Thoracic aorta (tissue), 2 donors: ENCODE measurements around the gene CYFIP1. TPM values are rescaled to one million over a fixed set of nuclear protein-coding genes. Genes with fewer than 3 reads are reported as not detected.

Source experiments
- ATAC-seq: fragments of 150-250 bp; one replicate; pipeline ENCODE4 v1.8.0; 2017; ENCODE audit warnings: low read depth; ENCODE audit not compliant: insufficient number of reproducible peaks, low FRiP score
- DNase-seq: peaks from one replicate; pipeline ENCODE4 v3.0.0-alpha.2; 2020; ENCODE audit warnings: low spot score
- H3K27ac ChIP-seq, 2 donors: fragments of 200-600 bp; sonication (generic); 1 replicate in 1 of 2; 2 replicates in 1 of 2; pipeline ENCODE4 v1.5.1; 2016; ENCODE audit warnings: mild to moderate bottlenecking in 2 of 2, moderate library complexity in 2 of 2
- H3K27me3 ChIP-seq: fragments of 200-600 bp; sonication (generic); replicated peaks from 2 replicates; pipeline ENCODE4 v1.6.0; 2016; ENCODE audit warnings: mild to moderate bottlenecking; ENCODE audit not compliant: insufficient read depth
- H3K36me3 ChIP-seq: fragments of 200-600 bp; sonication (generic); one replicate; pipeline ENCODE4 v1.5.1; 2016
- H3K4me1 ChIP-seq, 2 donors: fragments of 200-600 bp; sonication (generic); 1 replicate in 1 of 2; 2 replicates in 1 of 2; pipeline versions ENCODE4 v1.5.1 to v1.6.0; 2016; ENCODE audit warnings: low read depth in 2 of 2, mild to moderate bottlenecking in 1 of 2; ENCODE audit not compliant: control insufficient read depth in 1 of 2
- H3K4me3 ChIP-seq: fragments of 200-600 bp; sonication (generic); 2 replicates; pipeline ENCODE4 v1.5.1; 2016; ENCODE audit warnings: mild to moderate bottlenecking
- H3K9me3 ChIP-seq: fragments of 200-600 bp; sonication (generic); 2 replicates; pipeline ENCODE4 v1.5.1; 2016
- total RNA-seq, 2 donors: library from RNA; depleted of rRNA; stranded (reverse); fragments of >200 nt; gene quantifications; one replicate each; pipeline versions ENCODE4 v1.1.0 to v1.2.3, GENCODE V29; 2016
- TF ChIP-seq, protein P1 (sequence below): fragments of 200-600 bp; sonication (generic); IDR thresholded peaks from one replicate; pipeline ENCODE4 v1.5.1; 2019; ENCODE audit warnings: antibody characterized with exemption

The CYFIP1 gene
- total RNA-seq, 2 donors from 2014 or later = 112 to 150 TPM

GRCh38 chr15:22925875-22926274, 54.3 kb downstream of the CYFIP1 start:
- Histone ChIP-seq H3K27ac (no peak overlapping the region), H3K4me3 (no peak overlapping the region), H3K27me3 (no peaks in the 10 kb centered on the region), H3K9me3 (no peaks in the 10 kb centered on the region), H3K36me3 (peaks cover 39% of the 10 kb centered on the region), H3K4me1 (peaks cover 2 to 5% of the 10 kb centered on the region in 2 donors)
- TF ChIP-seq, protein P1, sequence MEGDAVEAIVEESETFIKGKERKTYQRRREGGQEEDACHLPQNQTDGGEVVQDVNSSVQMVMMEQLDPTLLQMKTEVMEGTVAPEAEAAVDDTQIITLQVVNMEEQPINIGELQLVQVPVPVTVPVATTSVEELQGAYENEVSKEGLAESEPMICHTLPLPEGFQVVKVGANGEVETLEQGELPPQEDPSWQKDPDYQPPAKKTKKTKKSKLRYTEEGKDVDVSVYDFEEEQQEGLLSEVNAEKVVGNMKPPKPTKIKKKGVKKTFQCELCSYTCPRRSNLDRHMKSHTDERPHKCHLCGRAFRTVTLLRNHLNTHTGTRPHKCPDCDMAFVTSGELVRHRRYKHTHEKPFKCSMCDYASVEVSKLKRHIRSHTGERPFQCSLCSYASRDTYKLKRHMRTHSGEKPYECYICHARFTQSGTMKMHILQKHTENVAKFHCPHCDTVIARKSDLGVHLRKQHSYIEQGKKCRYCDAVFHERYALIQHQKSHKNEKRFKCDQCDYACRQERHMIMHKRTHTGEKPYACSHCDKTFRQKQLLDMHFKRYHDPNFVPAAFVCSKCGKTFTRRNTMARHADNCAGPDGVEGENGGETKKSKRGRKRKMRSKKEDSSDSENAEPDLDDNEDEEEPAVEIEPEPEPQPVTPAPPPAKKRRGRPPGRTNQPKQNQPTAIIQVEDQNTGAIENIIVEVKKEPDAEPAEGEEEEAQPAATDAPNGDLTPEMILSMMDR = no peak
- no peak for ATAC-seq
- no peak for DNase-seq

DNA sequence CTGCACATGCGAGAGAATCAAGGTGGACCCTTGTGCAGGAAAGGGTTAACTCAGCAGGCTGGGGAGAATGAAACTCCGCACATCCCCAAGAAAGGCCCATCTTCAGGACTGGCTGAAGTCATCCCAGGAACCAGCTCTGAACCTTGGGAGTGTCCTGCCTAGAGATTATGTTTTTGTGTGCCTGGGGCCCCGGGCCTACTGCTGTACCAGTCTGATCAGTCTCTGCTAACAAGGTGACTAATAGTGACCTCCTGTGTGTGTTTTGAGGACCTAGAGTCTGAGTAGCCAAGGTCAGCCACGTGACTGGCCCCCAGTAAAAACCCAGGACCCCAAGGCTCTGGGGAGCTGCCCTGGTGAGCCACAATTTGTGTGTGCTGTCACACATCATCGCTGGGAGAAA, 58.2 kb downstream of the CYFIP1 start:
- no peaks in the 10 kb centered on the region for H3K9me3 ChIP-seq
- ATAC-seq (no peak), DNase-seq (no peak)
- H3K36me3 ChIP-seq = peaks cover 41% of the 10 kb centered on the region
- H3K4me1 ChIP-seq = no peaks in the 10 kb centered on the region
- H3K27me3 ChIP-seq = no peaks in the 10 kb centered on the region
- no peak overlapping the region for H3K27ac ChIP-seq
- TF ChIP-seq, protein P1 = no peak
- no peak overlapping the region for H3K4me3 ChIP-seq

GRCh38 chr15:22919171-22919570, 61.0 kb downstream of the CYFIP1 start:
- Histone ChIP-seq H3K9me3 (no peaks in the 10 kb centered on the region), H3K4me3 (no peak overlapping the region), H3K27me3 (no peaks in the 10 kb centered on the region), H3K27ac (no peak overlapping the region), H3K4me1 (no peaks in the 10 kb centered on the region), H3K36me3 (peaks cover 50% of the 10 kb centered on the region)
- ATAC-seq (no peak), DNase-seq (no peak)
- TF ChIP-seq, protein P1 = no peak

GRCh38 chr15:22918596-22919140, 61.5 kb downstream of the CYFIP1 start:
- ATAC-seq = no peak
- TF ChIP-seq, protein P1 = no peak
- no peaks in the 10 kb centered on the region for H3K4me1 ChIP-seq
- no peak overlapping the region for H3K27ac ChIP-seq
- peaks cover 54% of the 10 kb centered on the region for H3K36me3 ChIP-seq
- no peak overlapping the region for H3K4me3 ChIP-seq
- DNase-seq = no peak
- no peaks in the 10 kb centered on the region for H3K9me3 ChIP-seq
- H3K27me3 ChIP-seq = no peaks in the 10 kb centered on the region

DNA sequence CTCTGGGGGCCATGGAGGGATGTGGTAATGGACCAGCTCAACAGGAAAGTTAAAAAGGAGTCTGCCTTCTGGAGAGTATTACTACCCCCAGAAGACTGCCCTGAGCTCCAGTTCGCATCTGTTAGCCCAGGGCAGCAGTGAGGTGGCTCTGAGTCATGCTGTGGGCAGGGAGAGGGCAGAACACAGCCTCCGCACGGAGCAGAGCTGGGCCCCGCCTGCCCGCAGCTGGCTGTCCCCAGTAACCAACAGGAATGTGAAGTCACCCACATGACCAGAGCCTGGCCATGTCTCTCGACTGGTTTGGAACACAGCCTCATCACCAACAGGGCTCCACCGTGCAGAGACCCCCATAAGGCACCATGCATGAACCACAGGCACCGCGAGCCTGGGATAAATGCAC, 62.1 kb downstream of the CYFIP1 start:
- no peaks in the 10 kb centered on the region for H3K4me1 ChIP-seq
- peaks cover 56% of the 10 kb centered on the region for H3K36me3 ChIP-seq
- no peaks in the 10 kb centered on the region for H3K9me3 ChIP-seq
- no peaks in the 10 kb centered on the region for H3K27me3 ChIP-seq
- no peak overlapping the region for H3K27ac ChIP-seq
- DNase-seq = no peak
- TF ChIP-seq, protein P1 = no peak
- H3K4me3 ChIP-seq = no peak overlapping the region
- ATAC-seq = no peak
